OCI-M2 (cell line): ENCODE measurements around the gene LRSAM1.

Experiments
- DNase-seq: peaks from one replicate; lab custom pipeline; 2025; ENCODE audit not compliant: unreplicated experiment; lab: John Stamatoyannopoulos, UW

The LRSAM1 gene

GRCh38 chr9:127509955-127510299 lies 58.6 kb downstream of the LRSAM1 start:
- no peak for DNase-seq

GRCh38 chr9:127514468-127514867 lies 63.2 kb downstream of the LRSAM1 start:
- no peak for DNase-seq

GRCh38 chr9:127516835-127517607 lies 65.7 kb downstream of the LRSAM1 start:
- no peak for DNase-seq

- no peak for DNase-seq
Measured at GRCh38 chr9:127517620-127518019, 66.3 kb downstream of the LRSAM1 start.

- DNase-seq = no peak
Measured at GRCh38 chr9:127518091-127518856, 67.0 kb downstream of the LRSAM1 start.

GRCh38 chr9:127519301-127520166 lies 68.2 kb downstream of the LRSAM1 start:
- DNase-seq = no peak

GRCh38 chr9:127520941-127521918 lies 69.9 kb downstream of the LRSAM1 start:
- no peak for DNase-seq

GRCh38 chr9:127521919-127522304 lies 70.6 kb downstream of the LRSAM1 start:
- DNase-seq = no peak

GRCh38 chr9:127522727-127523126 lies 71.4 kb downstream of the LRSAM1 start:
- no peak for DNase-seq

- no peak for DNase-seq
Measured at GRCh38 chr9:127523312-127523851, 72.1 kb downstream of the LRSAM1 start.

GRCh38 chr9:127524373-127524772 lies 73.1 kb downstream of the LRSAM1 start:
- DNase-seq = no peak

GRCh38 chr9:127525401-127526188 lies 74.3 kb downstream of the LRSAM1 start:
- DNase-seq = no peak

- DNase-seq = no peak
Measured at GRCh38 chr9:127526655-127527559, 75.6 kb downstream of the LRSAM1 start.

GRCh38 chr9:127527560-127528268 lies 76.4 kb downstream of the LRSAM1 start:
- DNase-seq = no peak

- no peak for DNase-seq
Measured at GRCh38 chr9:127528422-127529251, 77.3 kb downstream of the LRSAM1 start.

GRCh38 chr9:127529671-127530070 lies 78.4 kb downstream of the LRSAM1 start:
- no peak for DNase-seq
